ENCODE data around the gene PTPRH.

PTPRH gene

GRCh38 chr19:55213547-55213946, 4.2 kb upstream of the PTPRH start:
- TF ChIP-seq CTCF (IDR thresholded peaks at IDR 0.05), result no peak

GRCh38 chr19:55212447-55212846, 3.1 kb upstream of the PTPRH start:
- TF ChIP-seq CTCF (IDR thresholded peaks at IDR 0.05), result no peak

- TF ChIP-seq CTCF (IDR thresholded peaks at IDR 0.05), result no peak
Observed at GRCh38 chr19:55209693-55210472, 582 bp upstream of the PTPRH start.

GRCh38 chr19:55206664-55207500, 2.4 kb downstream of the PTPRH start:
- TF ChIP-seq CTCF (IDR thresholded peaks at IDR 0.05), result no peak

- no peak for TF ChIP-seq CTCF (IDR thresholded peaks at IDR 0.05)
Observed at GRCh38 chr19:55199620-55200204, 9.6 kb downstream of the PTPRH start.

- TF ChIP-seq CTCF (IDR thresholded peaks at IDR 0.05), result no peak
Observed at GRCh38 chr19:55198651-55199050, 10.7 kb downstream of the PTPRH start.

- TF ChIP-seq CTCF (IDR thresholded peaks at IDR 0.05), result no peak
Observed at GRCh38 chr19:55197528-55197927, 11.8 kb downstream of the PTPRH start.
